Breast epithelium (tissue), 4 donors: ENCODE measurements around the gene MATN1. TPM values are rescaled to one million over a fixed set of nuclear protein-coding genes. Genes with fewer than 3 reads are reported as not detected.

Source experiments
- DNase-seq, 2 donors: peaks; one replicate each; pipeline ENCODE4 v3.0.0-alpha.2; 2019; ENCODE audit warnings: low spot score in 2 of 2
- H3K27ac ChIP-seq, 2 donors: fragments of 200-600 bp; sonication (generic) in 1 of 2; one replicate each; pipeline ENCODE4 v1.5.1; 2016 to 2019; ENCODE audit warnings: mild to moderate bottlenecking in 1 of 2
- H3K27me3 ChIP-seq, 2 donors: fragments of 200-600 bp; sonication (generic) in 1 of 2; one replicate each; pipeline versions ENCODE4 v1.5.1 to v1.6.0; 2017 to 2019; ENCODE audit warnings: control low read depth in 1 of 2, mild to moderate bottlenecking in 1 of 2
- H3K36me3 ChIP-seq: fragments of 200-600 bp; one replicate; pipeline ENCODE4 v1.5.1; 2019
- H3K4me1 ChIP-seq, 2 donors: fragments of 200-600 bp; sonication (generic); one replicate each; pipeline ENCODE4 v1.5.1; 2016 to 2019; ENCODE audit warnings: control low read depth in 1 of 2
- H3K4me3 ChIP-seq, 3 donors: fragments of 200-600 bp; sonication (generic); 1 replicate in 2 of 3; 2 replicates in 1 of 3; pipeline ENCODE4 v1.5.1; 2016 to 2019; ENCODE audit warnings: mild to moderate bottlenecking in 3 of 3, moderate library complexity in 2 of 3
- H3K9me3 ChIP-seq, 2 donors: fragments of 200-600 bp; sonication (generic) in 1 of 2; one replicate each; pipeline ENCODE4 v1.5.1; 2016 to 2019; ENCODE audit warnings: control low read depth in 1 of 2
- POLR2A ChIP-seq: fragments of 450-650 bp; IDR thresholded peaks from one replicate; pipeline ENCODE4 v1.6.1; 2016; ENCODE audit warnings: antibody characterized with exemption, mild to moderate bottlenecking, moderate library complexity
- POLR2AphosphoS5 ChIP-seq, 3 donors: sonication (generic); formaldehyde crosslinking; IDR thresholded peaks; one replicate each; pipeline ENCODE4 v1.6.1; 2017; ENCODE audit warnings: antibody characterized with exemption in 3 of 3
- intact Hi-C: fragments of 100-400 bp; cut with DNase I; formaldehyde crosslinking; loops from one replicate; pipeline ENCODE4 v1.15.1; 2023; ENCODE audit warnings: low total_unique reads
- total RNA-seq, 3 donors: library from RNA; depleted of rRNA; stranded (reverse); fragments of >200 nt; gene quantifications; one replicate each; pipeline ENCODE4 v1.1.0, GENCODE V29; 2016
- TF ChIP-seq, protein P1 (sequence below), 3 donors: fragments of 450-650 bp; IDR thresholded peaks; one replicate each; pipeline ENCODE4 v1.5.1; 2016 to 2017; ENCODE audit warnings: antibody characterized with exemption in 3 of 3, mild to moderate bottlenecking in 3 of 3, moderate library complexity in 3 of 3

Gene MATN1
- total RNA-seq, 3 donors from 2014 or later: not detected

DNA sequence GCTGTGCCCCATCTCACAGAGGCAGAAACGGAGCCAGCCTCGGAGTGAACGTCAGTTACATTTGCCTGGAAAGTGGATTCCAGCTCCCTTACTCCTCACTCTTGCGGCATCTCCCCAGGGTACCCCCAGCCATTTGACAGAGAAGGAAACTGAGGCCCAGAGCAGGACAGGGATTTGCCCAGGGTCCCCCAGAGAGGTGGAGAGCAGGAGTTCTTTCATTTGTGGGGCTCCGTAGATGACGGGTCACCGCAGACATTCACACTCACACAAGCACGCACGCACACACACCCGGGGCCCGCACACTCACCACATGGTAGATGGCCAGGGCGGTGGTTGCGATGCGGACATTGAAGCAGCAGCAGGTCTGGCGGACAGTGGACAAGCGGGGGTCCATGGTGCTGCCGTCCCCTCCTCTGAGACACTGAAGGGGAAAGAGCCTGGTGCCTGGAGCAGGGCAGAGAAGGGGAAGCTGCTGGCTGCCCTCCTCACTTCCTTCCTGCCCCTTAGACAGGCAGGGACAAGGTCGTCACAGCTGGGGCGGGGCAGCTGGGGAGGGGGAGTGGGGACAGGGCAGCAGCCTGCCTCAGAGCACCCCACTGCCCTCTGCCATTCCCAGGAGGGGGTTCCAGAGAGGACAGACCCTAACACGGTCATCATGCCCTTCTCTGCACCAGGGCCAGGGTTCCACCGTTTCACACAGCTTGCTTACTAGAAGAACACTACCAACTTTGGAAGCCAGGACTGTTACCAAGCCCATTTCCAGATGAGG, 34.2 kb upstream of the MATN1 start, which contains the start of gene LAPTM5:
LAPTM5 (minus strand) TSS at position 423 of the 769 bp plus-strand sequence; CDS start at position 394, 29 bp downstream.
- no peak for DNase-seq
- Histone ChIP-seq H3K27ac (peak within 1 kb of the TSS; percentile 33 to 85), H3K4me3 (peak within 1 kb of the TSS; percentile 36 to 57 (median 44)), H3K27me3 (no peaks in the 10 kb centered on the region), H3K9me3 (no peaks in the 10 kb centered on the region), H3K4me1 (peaks cover 5 to 9% of the 10 kb centered on the region in 2 donors), H3K36me3 (no peaks in the 10 kb centered on the region)
- TF ChIP-seq, protein P1, sequence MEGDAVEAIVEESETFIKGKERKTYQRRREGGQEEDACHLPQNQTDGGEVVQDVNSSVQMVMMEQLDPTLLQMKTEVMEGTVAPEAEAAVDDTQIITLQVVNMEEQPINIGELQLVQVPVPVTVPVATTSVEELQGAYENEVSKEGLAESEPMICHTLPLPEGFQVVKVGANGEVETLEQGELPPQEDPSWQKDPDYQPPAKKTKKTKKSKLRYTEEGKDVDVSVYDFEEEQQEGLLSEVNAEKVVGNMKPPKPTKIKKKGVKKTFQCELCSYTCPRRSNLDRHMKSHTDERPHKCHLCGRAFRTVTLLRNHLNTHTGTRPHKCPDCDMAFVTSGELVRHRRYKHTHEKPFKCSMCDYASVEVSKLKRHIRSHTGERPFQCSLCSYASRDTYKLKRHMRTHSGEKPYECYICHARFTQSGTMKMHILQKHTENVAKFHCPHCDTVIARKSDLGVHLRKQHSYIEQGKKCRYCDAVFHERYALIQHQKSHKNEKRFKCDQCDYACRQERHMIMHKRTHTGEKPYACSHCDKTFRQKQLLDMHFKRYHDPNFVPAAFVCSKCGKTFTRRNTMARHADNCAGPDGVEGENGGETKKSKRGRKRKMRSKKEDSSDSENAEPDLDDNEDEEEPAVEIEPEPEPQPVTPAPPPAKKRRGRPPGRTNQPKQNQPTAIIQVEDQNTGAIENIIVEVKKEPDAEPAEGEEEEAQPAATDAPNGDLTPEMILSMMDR (IDR thresholded peaks at IDR 0.05): no peak
- TF ChIP-seq POLR2AphosphoS5 (IDR thresholded peaks at IDR 0.05) (no peak), POLR2A (no peak)
- intact Hi-C loops: no loop called here

DNA sequence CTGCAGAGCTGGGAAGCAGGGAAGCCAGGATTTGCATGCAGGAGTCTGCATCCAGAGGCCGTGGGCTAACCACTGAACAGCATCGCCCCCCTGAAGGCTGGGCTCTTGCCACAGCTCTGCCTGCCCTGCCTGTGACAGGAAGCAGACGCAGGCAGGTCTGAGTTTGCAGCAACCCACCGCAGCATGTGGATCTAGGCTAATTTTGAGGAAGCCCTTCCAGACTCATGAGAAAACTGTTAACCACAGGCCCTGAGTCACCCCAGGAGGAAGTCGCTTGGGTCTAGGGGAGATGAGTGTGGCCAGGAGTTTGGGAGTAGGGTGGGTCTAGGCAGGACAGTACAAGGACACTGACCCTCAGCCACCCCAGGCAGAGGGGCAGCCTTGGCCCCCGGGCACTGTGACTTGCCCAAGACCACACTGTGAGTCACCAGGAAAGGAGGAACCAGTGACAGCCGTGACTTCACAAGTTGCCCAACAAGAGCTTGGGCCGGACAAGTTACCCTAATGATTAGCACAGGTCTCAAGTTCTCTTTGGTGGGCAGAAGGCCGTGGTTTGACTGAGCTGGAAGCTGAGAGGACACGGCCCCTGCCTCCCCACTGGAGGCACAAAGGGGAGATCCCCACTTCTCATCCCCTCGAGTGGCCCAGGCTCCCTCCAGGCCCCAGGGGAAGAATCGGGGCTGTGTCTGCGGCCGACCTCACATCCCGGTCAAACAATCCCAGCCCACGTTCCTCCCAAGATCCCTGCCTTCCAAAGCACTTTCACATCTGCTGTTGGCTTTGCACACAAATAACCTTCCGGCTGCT, 33.4 kb upstream of the MATN1 start:
- Histone ChIP-seq H3K4me3 (peak overlapping the region; percentile 36 to 57 (median 44)), H3K4me1 (peaks cover 2 to 7% of the 10 kb centered on the region in 2 donors), H3K27me3 (no peaks in the 10 kb centered on the region), H3K27ac (peak overlapping the region; percentile 33 to 85), H3K9me3 (no peaks in the 10 kb centered on the region), H3K36me3 (no peaks in the 10 kb centered on the region)
- intact Hi-C loops: no loop called here
- TF ChIP-seq POLR2AphosphoS5 (IDR thresholded peaks at IDR 0.05) (peak in 2 of 3 donors; percentile 13 to 40), POLR2A (no peak)
- peak in 1 of 2 donors; percentile 37 for DNase-seq

DNA sequence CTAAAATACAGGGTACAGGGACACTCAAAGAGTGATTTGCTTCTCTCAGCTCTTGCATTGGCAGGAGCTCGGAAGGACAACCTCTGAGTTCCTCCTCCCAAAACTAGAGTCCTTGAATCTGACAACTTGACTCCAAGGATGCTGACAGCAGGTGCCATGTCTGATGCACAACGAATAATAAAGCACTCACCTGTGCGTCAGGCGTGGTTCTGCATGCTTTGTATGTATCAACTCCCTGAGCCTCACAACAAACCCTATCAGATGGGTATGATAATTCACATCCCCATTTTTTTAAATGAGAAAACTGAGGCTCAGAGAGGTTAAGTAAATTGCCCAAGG, 32.8 kb upstream of the MATN1 start:
- Histone ChIP-seq H3K27ac (peak overlapping the region in 1 of 2 donors; percentile 48), H3K9me3 (no peaks in the 10 kb centered on the region), H3K4me3 (peak overlapping the region; percentile 27 to 57 (median 37)), H3K36me3 (no peaks in the 10 kb centered on the region), H3K27me3 (no peaks in the 10 kb centered on the region), H3K4me1 (peaks cover 0 to 1% of the 10 kb centered on the region in 2 donors)
- intact Hi-C loops: no loop called here
- TF ChIP-seq, protein P1 (IDR thresholded peaks at IDR 0.05): no peak
- TF ChIP-seq POLR2AphosphoS5 (IDR thresholded peaks at IDR 0.05) (no peak), POLR2A (no peak)
- no peak for DNase-seq

DNA sequence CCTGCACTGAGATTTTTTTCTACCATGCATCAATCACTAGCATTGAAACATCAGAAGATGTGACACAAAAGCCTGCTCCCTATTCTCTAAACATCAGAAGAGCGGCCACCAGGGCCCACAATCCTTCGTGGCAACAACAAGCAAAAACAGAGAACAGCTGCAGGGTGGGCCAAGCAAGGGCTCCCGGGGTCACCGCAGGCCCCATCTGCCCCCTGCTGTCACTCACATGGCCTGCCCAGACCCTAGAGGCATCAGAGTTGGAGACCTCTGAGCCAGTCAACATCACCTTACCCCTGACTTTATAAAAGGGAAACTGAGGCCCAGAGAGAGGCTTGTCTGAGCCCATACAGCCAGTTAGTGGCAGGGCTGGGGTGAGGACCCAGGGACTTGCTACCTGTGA, 32.4 kb upstream of the MATN1 start:
- no peak for TF ChIP-seq POLR2A
- TF ChIP-seq, protein P1 (IDR thresholded peaks at IDR 0.05): no peak
- TF ChIP-seq POLR2AphosphoS5 (IDR thresholded peaks at IDR 0.05): no peak
- Histone ChIP-seq H3K9me3 (no peaks in the 10 kb centered on the region), H3K27ac (peak overlapping the region in 1 of 2 donors; percentile 48)

DNA sequence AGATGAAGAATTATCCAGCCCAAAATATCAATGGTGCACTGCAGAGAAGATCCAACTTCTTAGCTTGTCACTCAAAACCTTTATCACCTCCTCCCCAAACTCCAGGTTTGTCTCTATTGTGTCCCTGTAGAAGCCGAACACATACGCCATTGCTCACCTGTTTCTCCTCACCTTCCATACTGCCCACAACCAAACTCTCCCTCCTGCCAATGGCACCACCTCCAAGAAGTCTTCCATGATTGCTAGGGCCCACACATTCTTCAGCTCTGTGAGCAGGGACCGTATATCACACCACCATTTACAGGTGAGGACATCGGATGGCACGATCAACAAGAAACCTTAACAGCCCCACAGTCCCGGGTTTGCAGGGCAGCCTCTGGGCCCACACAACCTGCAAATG, 31.9 kb upstream of the MATN1 start:
- H3K9me3 ChIP-seq: no peaks in the 10 kb centered on the region
- intact Hi-C loops: no loop called here
- no peaks in the 10 kb centered on the region for H3K36me3 ChIP-seq
- peak overlapping the region; percentile 27 to 57 (median 37) for H3K4me3 ChIP-seq
- no peaks in the 10 kb centered on the region for H3K27me3 ChIP-seq
- TF ChIP-seq, protein P1 (IDR thresholded peaks at IDR 0.05): no peak
- TF ChIP-seq POLR2A (no peak), POLR2AphosphoS5 (IDR thresholded peaks at IDR 0.05) (no peak)
- DNase-seq: no peak
- no peaks in the 10 kb centered on the region for H3K4me1 ChIP-seq
- peak overlapping the region in 1 of 2 donors; percentile 48 for H3K27ac ChIP-seq

More for the DNA sequence above, 32.4 kb upstream of the MATN1 start:
- Histone ChIP-seq H3K27me3 (no peaks in the 10 kb centered on the region), H3K4me1 (no peaks in the 10 kb centered on the region), H3K36me3 (no peaks in the 10 kb centered on the region), H3K4me3 (peak overlapping the region; percentile 27 to 57 (median 37))
- DNase-seq: no peak
- intact Hi-C loops: no loop called here
